Gastroesophageal sphincter (tissue), 4 donors: ENCODE data around the gene HDAC10. TPM values are rescaled to one million over a fixed set of nuclear protein-coding genes. Genes with fewer than 3 reads are reported as not detected.

Source experiments
- ATAC-seq: fragments of 150-250 bp; one replicate; pipeline ENCODE4 v1.9.1; 2016; ENCODE audit warnings: mild to moderate bottlenecking, moderate library complexity
- H3K27ac ChIP-seq, 4 donors: fragments of 200-600 bp; sonication (generic) in 3 of 4; 1 replicate in 3 of 4; 2 replicates in 1 of 4; pipeline ENCODE4 v1.5.1; 2016 to 2019
- H3K27me3 ChIP-seq: fragments of 200-600 bp; sonication (generic); one replicate; pipeline ENCODE4 v1.5.1; 2019
- H3K36me3 ChIP-seq, 2 donors: fragments of 200-600 bp; sonication (generic); one replicate each; pipeline ENCODE4 v1.5.1; 2019; ENCODE audit warnings: control low read depth in 1 of 2
- H3K4me1 ChIP-seq, 3 donors: fragments of 200-600 bp; sonication (generic); 1 replicate in 2 of 3; 2 replicates in 1 of 3; pipeline ENCODE4 v1.5.1; 2016 to 2019; ENCODE audit warnings: control low read depth in 2 of 3
- H3K4me3 ChIP-seq, 2 donors: fragments of 200-600 bp; sonication (generic); one replicate each; pipeline ENCODE4 v1.5.1; 2019; ENCODE audit warnings: mild to moderate bottlenecking in 1 of 2, moderate library complexity in 1 of 2
- H3K9me3 ChIP-seq, 3 donors: fragments of 200-600 bp; sonication (generic); one replicate each; pipeline ENCODE4 v1.5.1; 2017 to 2019; ENCODE audit warnings: control low read depth in 2 of 3
- CTCF ChIP-seq, 4 experiments: fragments of 200-600 bp in 2 of 4; fragments of 450-650 bp in 2 of 4; sonication (generic) in 1 of 4; IDR thresholded peaks; one replicate each; pipeline ENCODE4 v1.5.1; 2017 to 2019; ENCODE audit warnings: antibody characterized with exemption in 4 of 4, mild to moderate bottlenecking in 2 of 4, moderate library complexity in 2 of 4
- EP300 ChIP-seq: sonication (generic); formaldehyde crosslinking; IDR thresholded peaks from one replicate; pipeline ENCODE4 v1.6.1; 2017; ENCODE audit warnings: antibody characterized with exemption, mild to moderate bottlenecking
- POLR2A ChIP-seq, 2 donors: fragments of 450-650 bp; IDR thresholded peaks; one replicate each; pipeline ENCODE4 v1.6.1; 2017; ENCODE audit warnings: antibody characterized with exemption in 2 of 2, mild to moderate bottlenecking in 2 of 2, moderate library complexity in 1 of 2
- POLR2AphosphoS5 ChIP-seq: sonication (generic); formaldehyde crosslinking; IDR thresholded peaks from one replicate; pipeline ENCODE4 v1.6.1; 2017; ENCODE audit warnings: antibody characterized with exemption
- WGBS, 2 donors: methylation state at CpG; one replicate each; pipeline ENCODE4 v1.1.5; 2018; ENCODE audit warnings: low coverage in 1 of 2; 5-methylcytosine and 5-hydroxymethylcytosine counted together
- total RNA-seq, 4 donors: library from RNA; depleted of rRNA; stranded (reverse); fragments of >200 nt; gene quantifications; one replicate each; pipeline ENCODE4 v1.1.0, GENCODE V29; 2016

The HDAC10 gene
- total RNA-seq, 4 donors from 2014 or later: 9.4 to 24.7 (median 12.5) TPM

GRCh38 chr22:50233223-50233622 lies 17.8 kb downstream of the HDAC10 start:
- Histone ChIP-seq H3K4me3 (no peak overlapping the region), H3K27me3 (no peaks in the 10 kb centered on the region), H3K9me3 (no peaks in the 10 kb centered on the region), H3K4me1 (no peaks in the 10 kb centered on the region), H3K27ac (no peak overlapping the region), H3K36me3 (peaks cover 0 to 81% of the 10 kb centered on the region in 2 donors)
- 83% methylated on average over 7 of the region's 18 CpGs; no CpG with 5 or more reads in 1 of the 2 donors for WGBS, 2 donors
- TF ChIP-seq POLR2AphosphoS5: no peak
- TF ChIP-seq POLR2A (IDR thresholded peaks at IDR 0.05): no peak
- no peak for TF ChIP-seq CTCF (IDR thresholded peaks at IDR 0.05)
- TF ChIP-seq EP300: no peak
- no peak for ATAC-seq

- H3K27ac ChIP-seq: no peak overlapping the region
- no peaks in the 10 kb centered on the region for H3K27me3 ChIP-seq
- WGBS, 2 donors: 77 to 89% methylated on average over 13 to 14 of the region's 20 CpGs
- no peak overlapping the region for H3K4me3 ChIP-seq
- H3K4me1 ChIP-seq: no peaks in the 10 kb centered on the region
- H3K9me3 ChIP-seq: no peaks in the 10 kb centered on the region
- peaks cover 0 to 81% of the 10 kb centered on the region in 2 donors for H3K36me3 ChIP-seq
- no peak for TF ChIP-seq CTCF (IDR thresholded peaks at IDR 0.05)
- TF ChIP-seq POLR2A (IDR thresholded peaks at IDR 0.05): no peak
- no peak for TF ChIP-seq POLR2AphosphoS5
- no peak for TF ChIP-seq EP300
- no peak for ATAC-seq
These were observed 18.4 kb downstream of the HDAC10 start for GRCh38 chr22:50232481-50233151.

DNA sequence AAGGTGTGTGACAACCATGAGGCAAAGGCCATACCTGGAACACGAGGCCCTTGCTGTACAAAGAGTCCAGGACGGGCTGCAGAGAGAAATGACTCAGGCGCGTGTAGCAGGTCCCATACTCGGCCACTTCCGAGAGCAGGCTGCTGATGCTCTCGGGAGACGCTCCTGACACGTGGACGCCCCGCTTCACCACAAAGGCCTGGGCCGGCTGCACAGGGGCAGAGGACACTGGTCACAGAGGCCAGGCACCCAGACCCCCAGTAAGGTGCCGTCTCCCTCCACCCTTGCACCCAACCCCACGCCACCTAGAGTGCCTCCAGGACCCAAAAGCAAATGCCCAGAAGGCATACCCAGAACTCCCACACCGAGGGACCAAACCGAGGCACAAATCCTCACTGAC lies 21.7 kb downstream of the HDAC10 start:
- TF ChIP-seq POLR2AphosphoS5 (no peak), EP300 (no peak), POLR2A (IDR thresholded peaks at IDR 0.05) (no peak), CTCF (IDR thresholded peaks at IDR 0.05) (no peak)
- H3K4me3 ChIP-seq: no peak overlapping the region
- no peak for ATAC-seq
- no peaks in the 10 kb centered on the region for H3K27me3 ChIP-seq
- no peaks in the 10 kb centered on the region for H3K9me3 ChIP-seq
- H3K36me3 ChIP-seq: peaks cover 0 to 92% of the 10 kb centered on the region in 2 donors
- WGBS, 2 donors: 80% methylated on average over 7 of the region's 16 CpGs; no CpG with 5 or more reads in 1 of the 2 donors
- H3K4me1 ChIP-seq: no peaks in the 10 kb centered on the region
- no peak overlapping the region for H3K27ac ChIP-seq

GRCh38 chr22:50228366-50228765 lies 22.7 kb downstream of the HDAC10 start:
- WGBS, 2 donors: 94% methylated on average over 3 of the region's 9 CpGs; no CpG with 5 or more reads in 1 of the 2 donors
- Histone ChIP-seq H3K27ac (no peak overlapping the region), H3K4me1 (no peaks in the 10 kb centered on the region), H3K9me3 (no peaks in the 10 kb centered on the region), H3K27me3 (no peaks in the 10 kb centered on the region), H3K36me3 (peaks cover 0 to 97% of the 10 kb centered on the region in 2 donors), H3K4me3 (no peak overlapping the region)
- no peak for ATAC-seq
- no peak for TF ChIP-seq POLR2A (IDR thresholded peaks at IDR 0.05)
- TF ChIP-seq POLR2AphosphoS5: no peak
- no peak for TF ChIP-seq EP300
- no peak for TF ChIP-seq CTCF (IDR thresholded peaks at IDR 0.05)

DNA sequence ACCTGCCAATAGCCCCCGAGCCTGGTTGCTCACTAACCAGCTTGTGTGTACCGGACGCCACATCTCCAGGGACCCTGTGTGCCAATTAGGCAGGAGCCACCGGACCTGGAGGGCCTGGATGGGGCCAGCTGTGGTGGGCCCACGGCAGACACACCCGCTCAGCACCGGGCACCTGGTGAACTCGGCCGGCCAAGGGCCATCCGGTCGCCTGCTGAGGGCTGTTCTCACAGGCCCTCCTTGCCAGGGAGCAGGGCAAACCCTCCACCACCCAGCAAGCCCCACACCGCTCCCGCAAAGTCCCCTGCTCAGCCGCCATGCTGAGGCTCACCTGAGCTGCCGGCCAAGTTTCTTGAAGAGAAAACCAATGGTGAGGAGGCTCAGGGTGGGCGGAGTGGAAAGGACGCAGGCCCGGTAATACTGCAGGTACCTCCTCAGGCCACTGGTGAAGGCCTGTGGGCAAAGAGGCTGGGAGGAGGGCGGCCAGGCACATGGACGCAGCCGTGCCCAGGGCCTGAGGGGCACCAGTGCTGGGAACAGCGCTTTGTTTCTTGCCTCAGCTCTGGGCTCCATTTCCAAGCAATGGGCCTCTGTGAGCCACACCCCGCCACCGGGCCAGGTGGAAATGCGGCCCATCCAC lies 23.4 kb downstream of the HDAC10 start:
- Histone ChIP-seq H3K4me3 (no peak overlapping the region), H3K36me3 (peaks cover 0 to 97% of the 10 kb centered on the region in 2 donors), H3K27me3 (no peaks in the 10 kb centered on the region), H3K4me1 (no peaks in the 10 kb centered on the region), H3K9me3 (no peaks in the 10 kb centered on the region), H3K27ac (no peak overlapping the region)
- WGBS, 2 donors: 60 to 98% methylated on average over 1 to 8 of the region's 25 CpGs
- ATAC-seq: no peak
- TF ChIP-seq POLR2A (IDR thresholded peaks at IDR 0.05): no peak
- no peak for TF ChIP-seq EP300
- no peak for TF ChIP-seq POLR2AphosphoS5
- no peak for TF ChIP-seq CTCF (IDR thresholded peaks at IDR 0.05)
